HG03280 (cell line): ENCODE data around the gene PCA3.
A peak's percentile ranks its signal among the peaks of the same experiment; 100 is the strongest.
"Not testable (repeated sequence)": the region's sequence is repeated elsewhere in the genome, so short reads cannot be mapped to it uniquely, and the experiment has no call there.

Experiments used
- ATAC-seq: cut with Tn5 transposase; IDR thresholded peaks from one replicate; pipeline ENCODE4 v1.9.1; 2021; ENCODE audit warnings: mild to moderate bottlenecking, moderate library complexity; ENCODE audit not compliant: unreplicated experiment

Gene PCA3

DNA sequence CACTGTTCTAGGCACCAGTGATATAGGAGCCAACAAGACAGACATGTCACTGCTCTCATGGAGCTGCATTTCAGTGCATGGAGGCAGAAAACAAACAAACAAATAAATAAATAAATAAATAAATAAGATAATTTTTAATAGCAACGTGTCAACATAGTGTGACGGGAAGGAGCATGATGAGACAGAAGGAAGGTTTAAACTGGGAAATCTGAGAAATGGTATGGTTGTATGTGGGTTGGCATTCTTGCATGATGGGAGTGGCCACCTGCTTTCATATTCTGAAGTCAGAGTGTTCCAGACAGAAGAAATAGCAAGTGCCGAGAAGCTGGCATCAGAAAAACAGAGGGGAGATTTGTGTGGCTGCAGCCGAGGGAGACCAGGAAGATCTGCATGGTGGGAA is at the start of gene PCA3:
TSS of gene PCA3 (plus strand) at position 301 of the 400 bp plus-strand sequence.
- ATAC-seq: no peak

DNA sequence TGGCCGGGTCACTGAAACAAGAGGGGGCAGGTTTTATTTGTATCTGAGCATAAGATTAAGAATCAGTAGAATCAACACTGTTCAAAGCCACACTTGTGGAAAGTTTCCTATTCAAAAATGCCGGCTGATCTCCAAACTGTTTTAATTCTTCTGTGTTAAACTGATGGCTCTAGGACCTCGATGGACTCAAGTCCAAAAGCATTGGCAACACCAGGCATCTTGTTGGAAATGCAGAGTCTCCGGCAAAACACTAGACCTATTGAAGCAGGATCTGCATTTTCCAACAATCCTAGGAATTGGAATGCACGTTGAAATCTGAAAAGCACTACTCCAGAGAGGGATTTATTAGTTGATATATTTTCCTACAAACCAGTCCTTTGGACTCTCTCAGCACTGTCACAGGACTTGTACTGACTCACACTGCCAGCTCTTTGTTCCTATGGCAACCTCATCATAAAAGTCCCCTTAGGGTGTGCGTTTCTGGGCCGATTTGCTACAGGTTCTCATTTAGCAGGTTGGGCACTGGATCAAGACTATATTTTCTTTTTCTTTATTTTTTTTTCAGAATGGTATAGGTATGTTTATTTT is 48.1 kb upstream of the PCA3 start:
- ATAC-seq: no peak

DNA sequence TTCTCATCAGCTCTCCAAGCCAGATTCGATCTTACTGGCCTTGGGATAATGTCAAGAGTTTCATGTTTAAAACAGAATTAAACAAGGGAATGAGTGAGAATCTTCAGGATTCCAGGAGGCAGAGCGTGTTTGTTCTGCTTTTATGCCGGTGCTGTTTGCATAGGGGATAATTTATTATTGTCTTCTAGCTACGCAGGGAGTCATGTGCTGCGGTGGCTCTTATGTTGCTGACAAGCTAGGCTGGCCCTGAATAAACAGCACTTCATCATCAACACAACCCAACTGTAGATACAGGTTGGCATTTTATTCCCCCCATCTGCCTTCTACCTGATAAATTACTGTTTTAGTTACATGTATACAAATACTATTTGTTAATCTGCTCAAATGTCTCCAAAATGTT is 47.1 kb upstream of the PCA3 start:
- no peak for ATAC-seq

DNA sequence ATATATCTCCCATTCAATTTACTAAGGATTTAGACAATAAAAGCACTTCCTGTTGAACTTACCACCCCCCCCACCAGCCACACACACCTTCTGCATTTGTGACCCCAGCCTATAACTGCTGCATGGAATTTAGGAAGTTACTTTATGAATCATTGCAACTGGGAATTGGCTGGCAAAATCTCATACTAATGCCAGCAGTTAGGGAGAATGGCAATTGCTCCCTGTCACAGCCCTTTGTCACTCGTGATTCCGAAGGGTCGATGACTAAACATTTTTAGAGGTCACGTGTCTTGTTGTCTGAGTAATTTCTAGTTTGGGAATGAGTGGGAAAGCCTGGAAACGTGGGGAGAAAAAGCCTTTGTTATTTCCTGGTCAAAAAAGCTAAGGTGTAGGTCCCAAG is 46.6 kb upstream of the PCA3 start:
- ATAC-seq: no peak

DNA sequence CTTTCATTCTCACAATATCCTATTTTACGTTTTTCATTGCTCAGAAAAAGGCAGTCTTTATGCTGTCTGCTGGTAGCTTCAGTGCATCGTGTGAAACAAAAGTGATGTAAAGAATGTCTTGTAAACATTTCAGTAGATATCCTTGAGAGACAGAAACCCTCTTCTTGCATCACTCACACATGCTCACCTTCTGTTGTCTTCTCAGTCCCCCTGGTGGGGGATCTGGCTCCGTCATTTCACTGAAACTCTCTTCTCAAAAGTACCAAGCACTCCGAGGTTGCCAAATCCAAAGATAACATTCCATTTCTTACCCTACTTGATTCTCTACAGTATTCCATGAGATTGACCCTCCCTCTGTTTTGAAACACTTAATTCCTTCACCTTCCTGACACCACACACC is 46.1 kb upstream of the PCA3 start:
- no peak for ATAC-seq

DNA sequence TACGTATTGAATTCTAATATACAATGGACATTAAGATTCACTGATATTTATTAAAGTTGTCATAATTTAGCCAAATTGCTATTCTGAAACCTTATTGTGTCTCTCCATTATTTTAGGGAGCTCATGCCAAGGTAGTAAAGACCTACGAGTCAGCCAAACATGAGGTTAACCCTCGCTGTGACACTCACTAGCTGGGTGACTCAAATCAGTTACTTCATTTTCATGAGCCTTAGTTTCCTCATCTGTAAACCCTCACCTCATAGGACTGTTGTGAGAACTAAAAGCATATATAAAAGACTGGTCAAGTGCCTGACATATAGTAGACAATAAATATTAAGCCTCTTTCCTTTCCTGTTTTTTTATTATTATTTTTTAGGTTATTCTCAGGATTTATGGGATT is 44.0 kb upstream of the PCA3 start:
- no peak for ATAC-seq

DNA sequence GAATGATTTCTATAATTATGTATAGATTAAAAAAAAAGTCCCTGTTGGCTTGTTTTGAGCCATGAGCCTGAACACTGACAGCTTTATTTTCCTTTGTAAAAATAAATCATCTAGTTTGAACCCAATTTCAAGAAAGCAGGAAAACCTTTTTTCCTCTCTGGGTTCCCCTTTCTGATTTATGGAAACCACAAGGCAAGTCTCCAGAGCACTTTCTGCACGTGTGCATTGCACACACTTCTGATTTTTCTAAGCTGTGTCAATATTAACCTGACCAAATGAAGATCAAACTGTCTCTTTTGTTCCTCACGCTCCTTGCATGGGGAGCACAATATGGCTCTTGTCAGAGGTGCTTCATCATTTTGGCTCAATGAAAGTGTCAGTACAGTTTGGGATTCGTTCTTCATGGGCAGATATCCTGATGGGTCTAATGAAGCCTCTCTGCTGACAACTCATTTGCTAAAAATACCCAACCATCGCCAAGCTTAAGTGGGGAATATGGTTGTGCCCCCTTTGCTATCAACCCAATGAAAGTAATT is 39.2 kb upstream of the PCA3 start:
- no peak for ATAC-seq

DNA sequence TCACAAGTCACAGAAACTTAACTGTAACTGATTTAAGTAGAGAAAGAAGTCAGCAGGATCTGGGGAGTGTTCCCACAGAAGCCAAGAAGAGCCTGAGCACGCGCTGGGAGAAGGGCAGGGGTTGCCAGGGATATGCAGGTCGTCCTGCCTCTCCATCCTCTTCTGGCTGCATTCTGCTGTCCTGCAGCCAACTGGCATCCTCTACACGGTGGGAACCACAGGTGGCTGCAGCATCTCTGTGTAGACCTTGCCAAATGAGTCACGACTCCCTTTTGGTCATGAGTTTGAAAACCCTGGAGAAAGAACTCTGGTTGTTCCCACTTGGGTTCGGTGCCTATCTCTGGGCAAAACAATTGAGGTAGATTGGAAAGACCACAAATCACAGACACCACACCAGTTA is 38.4 kb upstream of the PCA3 start:
- ATAC-seq: no peak

DNA sequence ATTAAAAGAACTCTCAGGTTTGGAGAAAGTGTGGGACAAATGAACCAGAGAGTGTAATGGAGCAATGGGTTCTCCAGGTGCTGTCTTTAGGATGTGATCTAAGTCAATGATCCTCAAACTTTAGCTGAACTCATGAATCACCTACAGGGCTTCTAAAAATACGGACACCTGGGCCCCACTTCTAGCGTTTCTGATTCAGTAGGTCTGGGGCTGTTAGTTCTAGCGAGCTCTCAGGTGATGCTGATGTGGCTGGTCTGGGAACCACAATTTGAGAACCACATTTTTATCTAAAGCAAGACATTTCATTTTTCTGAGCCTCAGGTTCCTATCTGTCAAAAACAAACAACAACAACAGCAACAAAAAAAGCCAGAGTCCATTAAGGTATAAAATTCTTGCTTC is 35.1 kb upstream of the PCA3 start:
- ATAC-seq: no peak

DNA sequence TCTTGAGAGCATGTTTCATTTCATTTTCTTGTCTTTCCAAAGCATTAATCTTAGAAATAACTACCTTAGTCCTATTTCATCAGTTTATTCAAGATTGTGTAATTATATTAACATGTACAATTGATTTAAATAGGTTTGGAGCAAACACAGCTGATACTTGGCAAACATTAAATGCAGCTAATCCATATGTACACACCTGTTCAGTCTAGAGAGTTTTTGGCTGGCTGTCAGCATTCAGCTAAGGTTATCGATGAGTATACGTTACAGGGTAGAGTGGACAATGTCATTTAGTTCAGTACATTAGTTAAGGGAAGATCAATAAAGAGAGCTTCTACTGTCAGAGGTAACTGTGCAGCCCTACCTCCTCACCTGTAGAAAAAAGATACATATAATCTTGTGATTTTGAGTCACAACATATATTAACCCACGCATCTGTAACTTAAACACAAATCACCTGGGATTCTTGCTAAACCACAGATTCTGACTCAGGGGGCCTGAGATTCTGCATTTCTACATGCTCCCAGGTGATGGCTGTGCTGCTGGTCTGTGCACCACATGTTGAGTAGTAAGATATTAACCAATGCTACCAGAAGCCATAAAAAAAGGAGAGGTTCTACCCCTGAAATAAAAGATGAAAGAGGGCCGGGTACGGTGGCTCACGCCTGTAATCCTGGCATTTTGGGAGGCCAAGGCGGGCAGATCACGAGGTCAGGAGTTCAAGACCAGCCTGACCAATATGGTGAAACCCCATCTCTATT is 34.1 kb upstream of the PCA3 start:
- ATAC-seq: no peak

DNA sequence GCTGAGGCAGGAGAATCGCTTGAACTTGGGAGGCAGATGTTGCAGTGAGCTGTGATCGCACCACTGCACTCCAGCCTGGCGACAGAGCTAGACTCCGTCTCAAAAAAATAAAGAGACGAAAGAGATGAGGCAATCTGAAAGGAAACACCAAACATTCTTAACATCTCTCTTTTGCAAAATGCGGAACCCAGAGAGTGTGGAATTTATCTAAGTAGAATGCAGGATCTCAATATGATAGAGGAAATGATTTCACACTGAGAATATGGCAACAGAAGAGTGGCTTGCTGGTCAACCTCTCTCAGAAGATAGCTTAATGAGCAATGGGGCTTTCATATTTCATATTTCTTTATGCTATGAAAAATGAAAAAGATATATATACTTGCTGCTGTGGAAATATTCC is 33.4 kb upstream of the PCA3 start:
- no peak for ATAC-seq

DNA sequence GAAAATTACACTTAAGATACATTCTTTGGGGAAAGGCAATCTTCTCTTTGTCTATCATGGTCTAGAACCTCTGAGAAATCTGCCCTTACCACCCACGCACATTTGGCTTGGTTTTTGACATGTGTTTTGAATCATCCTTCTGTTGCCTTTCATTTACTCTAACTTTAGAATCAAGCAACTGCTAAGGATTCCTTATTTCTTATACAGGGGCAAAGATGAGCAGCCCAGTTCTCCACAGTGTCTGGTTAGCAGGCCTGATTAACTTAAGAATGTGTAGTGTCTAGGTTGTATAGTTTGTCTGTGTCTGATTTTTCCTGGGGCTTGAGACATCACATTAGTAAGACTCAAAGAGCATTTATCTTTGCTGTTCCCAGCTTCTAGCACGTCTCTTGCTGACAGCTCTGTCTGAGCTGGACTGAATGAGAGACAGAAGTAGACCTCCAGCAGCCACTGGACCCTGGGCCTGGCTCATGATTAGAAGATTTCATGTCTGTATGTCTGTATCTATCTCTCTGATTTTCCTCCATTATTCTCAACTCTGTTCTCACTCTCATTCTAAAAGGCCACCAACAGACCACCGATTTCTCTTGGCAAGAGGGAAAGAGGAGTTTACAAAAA is 31.8 kb upstream of the PCA3 start:
- no peak for ATAC-seq

DNA sequence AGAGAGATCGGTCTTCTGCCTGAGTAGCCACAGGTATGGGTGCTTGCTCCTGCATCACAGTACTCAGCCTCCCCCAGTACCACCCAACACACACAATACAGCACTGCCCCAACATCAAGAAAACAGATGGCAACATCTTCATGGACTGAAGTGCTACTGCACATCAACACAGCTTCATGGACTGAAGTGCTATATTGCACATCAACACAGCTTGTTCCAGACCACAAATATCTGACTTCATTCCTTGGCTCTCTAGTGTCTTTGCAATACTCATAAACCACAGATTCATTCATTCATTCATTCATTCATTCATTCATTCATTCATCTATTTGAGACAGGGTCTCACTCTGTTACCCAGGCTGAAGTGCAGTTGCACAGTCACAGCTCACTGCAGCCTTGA is 31.1 kb upstream of the PCA3 start:
- no peak for ATAC-seq

DNA sequence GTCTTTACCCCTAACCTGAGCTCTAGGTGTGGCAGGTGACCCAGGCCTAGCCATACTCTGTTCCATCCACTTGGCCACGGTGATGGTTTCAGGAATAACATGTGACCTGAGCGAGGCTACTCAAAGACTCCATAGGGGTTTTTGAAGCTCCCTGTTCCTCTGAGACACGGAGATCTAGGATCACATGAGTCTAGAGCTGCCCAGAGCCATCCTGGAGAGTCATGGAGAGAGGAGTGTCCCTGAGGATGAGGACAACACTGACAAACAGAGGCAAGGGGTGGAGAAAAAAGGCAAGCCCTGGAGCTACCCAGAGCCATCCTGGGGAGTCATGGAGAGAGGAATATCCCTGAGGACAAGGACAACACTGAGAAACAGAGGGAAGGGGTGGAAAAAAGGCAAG is 29.5 kb upstream of the PCA3 start:
- ATAC-seq: no peak

DNA sequence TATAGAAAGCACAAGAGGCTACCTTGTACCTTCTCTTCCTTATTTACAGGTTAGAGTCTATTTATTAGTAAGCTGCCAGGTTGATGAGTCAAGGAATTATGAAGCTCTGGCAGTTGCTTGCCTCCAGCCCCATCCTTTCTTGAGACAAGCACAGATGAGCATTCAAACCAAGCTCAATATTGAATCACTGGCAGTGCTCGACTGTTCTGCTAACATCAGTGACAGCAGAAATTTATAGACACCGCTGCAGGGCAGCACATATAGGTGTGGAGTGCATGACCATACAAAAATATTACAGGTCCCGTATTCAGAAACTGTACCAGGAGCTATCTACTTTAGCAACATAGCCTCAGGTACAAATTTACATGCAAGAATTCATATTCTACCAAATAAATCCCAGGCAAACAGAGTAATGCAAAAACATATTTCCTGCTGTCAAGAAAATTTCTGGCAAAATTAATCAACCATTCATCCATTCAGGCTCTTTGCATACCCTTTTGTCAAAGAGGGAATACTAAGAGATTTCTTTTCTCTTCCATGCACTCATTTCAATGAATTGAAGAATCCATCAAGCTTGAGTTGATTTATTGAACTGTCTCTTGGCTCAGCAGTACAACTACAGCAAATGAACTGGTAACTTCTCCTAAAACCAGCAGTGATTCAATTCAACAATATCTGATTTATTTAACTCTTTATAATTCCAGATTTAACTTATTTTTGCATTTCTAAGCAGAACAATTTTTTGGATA is 26.9 kb upstream of the PCA3 start:
- no peak for ATAC-seq

DNA sequence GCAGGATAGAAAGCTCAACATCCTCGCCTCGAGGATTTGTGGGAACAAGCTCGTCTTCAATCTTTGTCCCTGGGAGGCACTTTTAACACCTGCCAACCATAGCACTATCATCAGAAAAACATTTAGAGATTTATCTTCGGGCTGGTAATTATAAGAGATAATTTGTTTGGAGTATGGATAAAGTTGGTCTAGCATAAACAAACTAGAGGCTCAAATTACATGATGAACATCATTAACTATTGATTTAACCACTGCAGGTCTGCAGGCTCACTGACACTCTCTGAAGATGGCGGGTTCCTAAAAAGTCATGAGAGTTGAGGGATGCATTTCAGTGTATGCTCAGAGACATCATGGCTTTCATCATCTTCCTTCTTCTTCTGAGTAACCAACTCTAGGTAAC is 25.8 kb upstream of the PCA3 start:
- ATAC-seq: no peak

DNA sequence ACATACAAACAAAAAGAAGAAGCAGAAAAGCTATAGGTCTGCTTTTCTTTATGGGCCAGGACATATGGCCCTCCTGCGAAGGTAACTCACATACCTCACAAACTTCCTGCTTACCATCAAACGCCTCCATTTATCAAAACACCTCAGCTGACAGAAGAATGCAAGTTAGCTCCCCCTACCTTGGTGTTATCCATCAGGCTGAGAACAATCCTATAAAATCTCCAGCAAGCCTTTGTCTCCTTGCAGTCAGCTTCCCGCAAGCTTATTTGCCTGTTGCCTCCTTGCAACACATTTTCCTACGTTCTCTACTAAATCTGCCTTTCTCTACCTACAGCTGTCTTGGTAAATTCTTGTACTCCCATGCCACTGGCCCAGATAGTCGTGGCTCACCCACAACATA is 22.7 kb upstream of the PCA3 start:
- no peak for ATAC-seq

DNA sequence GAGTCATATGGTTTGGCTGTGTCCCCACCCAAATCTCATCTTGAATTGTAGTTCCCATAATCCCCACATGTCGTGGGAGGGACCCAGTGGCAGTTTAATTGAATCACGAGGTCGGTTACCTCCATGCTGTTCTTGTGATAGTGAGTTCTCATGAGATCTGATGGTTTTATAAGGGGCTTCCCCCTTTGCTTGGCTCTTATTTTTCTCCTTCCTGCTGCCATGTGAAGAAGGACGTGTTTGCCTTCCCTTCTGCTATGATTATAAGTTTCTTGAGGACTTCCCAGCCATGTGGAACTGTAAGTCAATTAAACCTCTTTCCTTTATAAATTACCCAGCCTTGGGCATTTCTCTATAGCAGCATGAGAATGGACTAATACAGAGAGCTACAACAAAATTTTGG is 21.3 kb upstream of the PCA3 start:
- not testable (repeated sequence) for ATAC-seq

DNA sequence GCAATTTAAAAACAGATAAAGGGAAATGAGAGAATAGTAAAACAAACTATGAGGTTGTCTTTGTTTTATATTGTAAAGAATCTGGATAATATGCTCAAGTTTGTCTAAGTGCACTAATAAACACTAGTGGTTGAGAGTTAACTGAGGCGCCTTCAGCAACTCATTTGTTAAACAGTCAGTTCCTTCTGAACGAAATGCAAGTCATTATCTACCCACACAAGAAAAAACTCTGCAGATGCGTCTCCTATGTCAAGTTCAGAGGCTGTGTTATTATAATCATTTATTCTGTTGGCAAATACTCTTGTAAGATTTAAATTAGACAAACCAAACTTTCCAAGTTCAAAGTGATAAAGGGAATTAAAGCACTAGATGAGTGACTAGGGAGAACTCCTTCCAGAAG is 20.3 kb upstream of the PCA3 start:
- ATAC-seq: no peak

DNA sequence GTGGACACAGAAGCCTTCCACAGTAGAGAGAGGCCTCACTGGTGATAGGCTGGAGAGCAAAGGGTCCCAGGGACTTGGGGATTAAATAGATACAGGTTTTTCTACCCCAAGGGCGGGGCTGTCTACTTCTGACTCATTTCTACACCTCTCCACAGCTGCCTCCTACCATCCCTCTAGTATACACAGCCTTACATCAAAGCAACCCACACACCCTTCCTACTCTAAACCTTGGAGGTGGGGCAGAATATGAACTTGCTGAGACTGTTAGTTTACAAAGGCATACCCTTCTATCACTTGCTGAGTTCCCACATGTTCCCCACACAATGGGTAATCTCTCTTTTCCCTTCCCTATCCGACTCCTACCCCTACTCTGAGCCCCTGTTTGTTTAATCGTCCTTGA is 19.9 kb upstream of the PCA3 start:
- ATAC-seq: no peak

DNA sequence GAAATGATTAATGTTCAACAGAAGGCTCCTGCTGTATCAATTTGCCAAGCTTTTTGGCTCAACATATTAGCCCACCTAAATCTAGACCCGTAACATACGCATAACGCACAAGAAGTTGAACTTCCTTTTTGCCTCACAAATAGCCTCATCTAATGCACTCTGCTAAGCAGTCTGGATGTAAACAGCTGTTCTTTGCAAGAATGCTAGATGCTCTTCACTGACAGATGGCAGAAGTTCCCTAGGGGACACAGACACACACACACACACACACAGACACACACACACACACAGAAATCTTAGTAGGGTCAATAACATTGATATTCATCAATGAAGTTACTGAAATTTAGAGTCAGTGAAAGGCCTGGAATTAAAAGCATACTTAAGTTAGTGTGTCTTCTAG is 13.2 kb upstream of the PCA3 start:
- no peak for ATAC-seq

DNA sequence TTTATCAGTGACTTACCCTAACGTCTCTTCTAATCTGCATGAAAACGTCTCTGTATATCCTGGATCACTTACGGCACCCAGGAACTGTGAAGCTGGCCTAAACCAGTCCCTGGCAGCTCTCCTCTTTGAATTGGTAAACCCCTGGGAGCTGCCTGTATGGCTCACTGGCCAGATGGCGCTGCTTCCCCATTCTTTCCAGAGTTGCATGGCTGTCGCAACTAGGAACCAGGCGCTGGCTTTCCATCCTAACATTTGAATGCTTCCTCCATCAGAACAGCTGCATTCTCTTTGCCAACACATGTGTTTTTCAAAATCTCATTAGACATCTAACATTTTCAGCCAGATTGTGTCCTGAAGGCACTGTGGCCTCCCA is 8.0 kb upstream of the PCA3 start:
- peak; percentile 9 for ATAC-seq
